HG03135 (cell line): Measurements from ENCODE around the gene USP34.
"Not testable (repeated sequence)": the region's sequence is repeated elsewhere in the genome, so short reads cannot be mapped to it uniquely, and the experiment has no call there.

ENCODE experiments used
- ATAC-seq: cut with Tn5 transposase; IDR thresholded peaks from one replicate; pipeline ENCODE4 v1.9.1; 2021; ENCODE audit warnings: mild to moderate bottlenecking, moderate library complexity; ENCODE audit not compliant: unreplicated experiment

The USP34 gene

DNA sequence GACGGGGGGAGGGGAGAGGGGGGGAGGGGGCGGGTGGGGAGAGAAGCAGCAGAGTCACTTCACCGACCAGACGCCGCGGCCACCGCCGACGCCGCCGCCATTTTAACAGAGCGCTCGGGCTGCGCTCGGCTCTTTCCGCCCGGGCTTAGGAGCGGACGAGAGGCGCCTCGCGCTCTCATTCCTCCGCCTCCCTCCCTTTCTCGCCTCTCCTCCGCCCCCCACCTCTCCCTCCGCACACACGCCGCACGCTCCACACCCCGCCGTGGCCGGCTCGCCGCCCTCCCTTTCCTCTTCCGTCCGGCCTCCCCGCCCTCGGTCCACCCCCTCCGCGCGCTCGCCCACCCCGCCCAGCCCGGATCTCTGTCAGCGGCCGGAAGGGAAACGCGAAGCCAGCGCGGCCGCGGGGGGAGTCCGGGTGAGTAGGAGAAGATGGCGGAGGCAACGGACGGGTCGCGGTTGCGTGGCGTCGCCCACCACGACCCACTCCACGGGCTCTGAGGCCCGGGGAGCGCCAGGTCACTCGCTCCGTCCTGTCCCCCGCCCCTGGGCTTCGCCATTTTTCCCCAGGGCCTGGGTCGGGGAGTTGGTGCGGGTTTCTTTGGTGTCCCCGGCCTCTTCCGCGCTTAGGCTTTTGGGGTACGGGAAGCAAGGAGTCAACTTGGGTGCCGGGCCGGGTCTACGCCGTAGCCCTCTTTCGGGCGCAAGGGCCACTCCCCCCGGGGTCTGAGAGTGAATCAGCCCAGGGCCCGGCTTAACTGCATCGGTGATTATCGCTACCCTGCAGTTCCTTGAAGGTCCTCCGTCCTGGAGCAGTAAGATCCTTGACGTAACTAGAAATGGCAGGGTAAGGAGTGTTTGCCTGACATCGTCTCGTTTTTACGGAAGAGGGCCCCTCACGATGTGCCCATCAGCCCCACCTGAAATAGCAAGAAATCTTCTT lies at the start of gene USP34:
Gene USP34, minus strand, starts transcription at position 123 of the 940 bp plus-strand sequence. CDS start 395 bp downstream, outside the sequence.
- peak; percentile 81 for ATAC-seq

GRCh38 chr2:61520261-61520660 lies 49.4 kb upstream of the USP34 start:
- no peak for ATAC-seq

- ATAC-seq: no peak
These were observed 42.0 kb upstream of the USP34 start for GRCh38 chr2:61512768-61513398.

GRCh38 chr2:61510674-61511671 lies 40.1 kb upstream of the USP34 start:
- ATAC-seq: no peak

DNA sequence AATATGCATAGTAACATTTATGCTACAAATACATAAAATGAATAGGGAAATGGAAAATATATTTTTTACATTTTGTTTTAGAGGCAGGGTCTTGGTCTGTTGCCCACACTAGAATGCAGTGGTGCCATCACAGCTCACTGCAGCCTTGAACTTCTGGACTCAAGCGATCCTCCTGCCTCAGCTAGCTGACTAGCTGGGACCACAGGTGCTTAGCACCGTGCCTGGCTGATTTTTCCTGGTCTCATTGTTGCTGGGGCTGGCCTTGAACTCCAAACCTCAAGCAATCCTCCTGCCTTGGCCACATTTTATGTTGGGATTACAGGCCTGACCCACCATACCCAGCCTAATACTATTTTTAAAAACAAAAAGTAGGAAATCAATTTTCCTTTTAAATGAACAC lies 34.1 kb upstream of the USP34 start:
- ATAC-seq: no peak

GRCh38 chr2:61499060-61499459 lies 28.2 kb upstream of the USP34 start:
- ATAC-seq: no peak

DNA sequence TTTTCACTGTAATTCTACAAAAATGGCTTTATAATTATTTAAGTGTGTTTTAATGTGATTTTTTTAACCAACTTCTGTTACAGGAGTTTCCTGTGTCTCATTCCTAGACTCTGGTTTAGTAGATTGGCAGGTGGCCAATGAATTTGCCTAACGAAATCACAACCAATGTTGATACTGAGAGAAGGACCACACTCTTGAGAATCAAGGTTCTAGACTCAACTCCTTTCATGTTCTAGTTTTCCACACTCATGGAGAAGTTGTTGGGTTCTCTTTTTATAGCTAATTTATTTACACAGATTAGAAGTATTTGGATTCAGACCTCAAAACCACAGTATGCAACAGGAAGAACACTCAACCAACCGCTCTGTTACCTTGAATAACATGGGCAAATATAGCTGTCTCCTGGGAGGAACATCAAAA lies 22.6 kb upstream of the USP34 start:
- ATAC-seq: no peak

DNA sequence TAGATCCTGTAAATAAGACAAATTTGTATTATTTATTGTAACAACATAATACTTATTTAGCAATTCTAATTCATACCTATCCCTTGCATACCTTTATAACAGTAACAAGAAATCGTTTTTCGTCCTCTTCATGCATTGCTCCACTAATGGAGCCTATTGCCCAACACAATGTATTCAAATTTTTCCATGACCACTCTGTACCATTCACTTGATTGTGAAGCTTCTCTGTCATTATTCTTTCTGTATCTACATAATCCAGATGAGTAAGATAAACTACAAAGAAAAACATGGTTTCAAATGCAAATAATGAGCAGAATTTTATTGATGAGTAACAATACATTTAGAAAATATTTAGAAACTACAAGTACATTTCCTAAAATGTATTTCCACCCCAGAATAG lies 21.6 kb upstream of the USP34 start:
- ATAC-seq: no peak

DNA sequence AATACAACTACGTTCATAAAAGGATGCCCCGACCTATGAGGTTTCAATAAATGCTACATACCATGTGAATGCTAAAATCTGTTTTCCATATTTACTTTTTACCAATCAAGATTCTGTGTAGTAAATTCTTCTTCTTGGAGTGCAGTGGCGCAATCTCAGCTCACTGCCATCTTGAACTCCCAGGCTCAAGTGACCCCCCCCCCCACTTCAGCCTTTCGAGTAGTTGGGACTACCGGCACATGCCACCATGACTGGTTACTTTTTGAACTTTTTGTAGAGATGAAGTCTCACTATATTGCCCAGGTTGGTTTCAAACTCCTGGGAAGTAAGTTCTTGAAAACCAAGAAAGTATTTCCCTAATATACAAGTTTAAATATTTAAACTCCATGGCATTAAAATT lies 14.4 kb upstream of the USP34 start:
- no peak for ATAC-seq

GRCh38 chr2:61478086-61478485 lies 7.2 kb upstream of the USP34 start:
- no peak for ATAC-seq

DNA sequence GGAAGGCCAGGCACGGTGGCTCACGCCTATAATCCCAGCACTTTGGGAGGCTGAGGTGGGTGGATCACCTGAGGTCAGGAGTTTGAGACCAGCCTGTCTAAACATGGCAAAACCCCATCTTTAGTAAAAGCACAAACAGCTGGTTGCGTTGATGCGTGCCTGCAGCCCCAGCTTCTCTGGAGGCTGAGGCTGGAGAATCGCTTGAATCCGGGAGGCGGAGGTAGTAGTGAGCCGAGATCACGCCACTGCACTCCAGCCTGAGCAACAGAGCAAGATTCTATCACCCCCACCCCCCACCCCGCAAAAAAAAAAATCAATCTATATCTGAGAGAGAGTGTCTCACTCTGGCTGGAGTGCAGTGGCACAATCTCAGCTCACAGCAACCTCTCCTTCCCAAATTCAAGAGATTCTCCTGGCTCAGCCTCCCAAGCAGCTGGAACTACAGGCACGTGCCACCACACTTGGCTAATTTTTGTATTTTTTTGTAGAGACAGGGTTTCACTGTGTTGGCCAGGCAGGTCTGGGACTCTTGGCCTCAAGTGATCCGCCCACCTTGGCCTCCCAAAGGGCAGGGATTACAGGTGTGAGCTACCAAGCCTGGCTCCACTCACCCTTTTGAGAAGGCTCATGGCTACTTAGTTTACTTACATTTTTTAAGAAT lies 6.2 kb upstream of the USP34 start:
- ATAC-seq: not testable (repeated sequence)

GRCh38 chr2:61471905-61472805 lies 1.3 kb upstream of the USP34 start:
- peak; percentile 10 for ATAC-seq

- ATAC-seq: peak; percentile 24
These were observed 550 bp downstream of the USP34 start for GRCh38 chr2:61470122-61470951.

GRCh38 chr2:61469424-61470121 lies 1.3 kb downstream of the USP34 start:
- no peak for ATAC-seq

DNA sequence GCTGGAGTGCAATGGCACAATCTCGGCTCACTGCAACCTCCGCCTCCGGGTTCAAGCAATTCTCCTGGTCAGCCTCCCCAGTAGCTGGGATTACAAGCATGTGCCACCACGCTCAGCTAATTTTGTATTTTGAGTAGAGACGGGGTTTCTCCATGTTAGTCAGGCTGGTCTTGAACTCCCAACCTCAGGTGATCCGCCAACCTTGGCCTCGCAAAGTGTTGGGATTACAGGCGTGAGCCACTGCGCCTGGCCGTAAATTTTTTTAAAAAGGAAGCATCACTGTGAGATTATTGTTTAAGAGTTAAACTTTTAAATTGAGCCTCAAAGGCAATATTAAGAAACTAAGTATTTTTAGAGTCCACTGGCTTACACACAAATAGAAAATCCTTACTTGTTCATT lies 2.7 kb downstream of the USP34 start:
- ATAC-seq: not testable (repeated sequence)

GRCh38 chr2:61465045-61465444 lies 5.8 kb downstream of the USP34 start:
- no peak for ATAC-seq

GRCh38 chr2:61463769-61464475 lies 7.0 kb downstream of the USP34 start:
- ATAC-seq: no peak
